ENCODE data around the gene TRIO.

DNA sequence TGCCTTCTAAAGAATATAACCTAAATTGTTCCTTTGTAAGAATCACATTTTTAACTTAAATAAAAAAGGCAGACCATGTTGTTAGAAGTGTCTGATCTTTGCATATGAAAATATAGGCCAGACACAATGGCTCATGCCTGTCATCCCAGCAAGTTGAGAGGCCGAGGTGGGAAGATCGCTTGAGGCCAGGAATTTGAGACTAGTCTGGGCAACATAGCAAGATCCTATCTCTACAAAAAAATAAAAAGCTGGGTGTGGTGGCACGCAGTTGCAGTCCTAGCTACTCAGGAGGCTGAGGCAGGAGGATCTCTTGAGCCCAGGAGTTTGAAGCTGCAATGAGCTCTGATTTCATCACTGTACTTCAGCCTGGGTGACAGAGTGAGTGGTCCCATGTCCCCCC lies 37.3 kb downstream of the TRIO start:
- TF ChIP-seq EP300 (IDR thresholded peaks at IDR 0.05), result no peak
- no peak for TF ChIP-seq POLR2A (IDR thresholded peaks at IDR 0.05)
